NCI-H774 (cell line): ENCODE measurements around the gene EPHB1.
"Not testable (repeated sequence)": the region's sequence is repeated elsewhere in the genome, so short reads cannot be mapped to it uniquely, and the experiment has no call there.

Experiments
- DNase-seq: peaks from one replicate; lab custom pipeline; 2025; lab: John Stamatoyannopoulos, UW

Gene EPHB1

GRCh38 chr3:134955874-134956273 lies 160.8 kb downstream of the EPHB1 start:
- no peak for DNase-seq

- DNase-seq, result no peak
Measured at GRCh38 chr3:134956395-134956794, 161.3 kb downstream of the EPHB1 start.

GRCh38 chr3:134956844-134957243 lies 161.8 kb downstream of the EPHB1 start:
- DNase-seq, result no peak

GRCh38 chr3:134959516-134959915 lies 164.5 kb downstream of the EPHB1 start:
- DNase-seq, result no peak

- no peak for DNase-seq
Measured at GRCh38 chr3:134964226-134964625, 169.2 kb downstream of the EPHB1 start.

- DNase-seq, result peak; percentile 72
Measured at GRCh38 chr3:134965865-134966481, 170.9 kb downstream of the EPHB1 start.

GRCh38 chr3:134970895-134971294 lies 175.8 kb downstream of the EPHB1 start:
- no peak for DNase-seq

- DNase-seq, result no peak
Measured at GRCh38 chr3:134971306-134971705, 176.2 kb downstream of the EPHB1 start.

GRCh38 chr3:134971907-134972306 lies 176.8 kb downstream of the EPHB1 start:
- DNase-seq, result not testable (repeated sequence)

- no peak for DNase-seq
Measured at GRCh38 chr3:134972836-134973455, 177.9 kb downstream of the EPHB1 start.

- no peak for DNase-seq
Measured at GRCh38 chr3:134974624-134975023, 179.6 kb downstream of the EPHB1 start.

- DNase-seq, result no peak
Measured at GRCh38 chr3:134976948-134977347, 181.9 kb downstream of the EPHB1 start.

- DNase-seq, result no peak
Measured at GRCh38 chr3:134978658-134979057, 183.6 kb downstream of the EPHB1 start.

- no peak for DNase-seq
Measured at GRCh38 chr3:134985864-134986715, 191.0 kb downstream of the EPHB1 start.

GRCh38 chr3:134988666-134989065 lies 193.6 kb downstream of the EPHB1 start:
- no peak for DNase-seq

- DNase-seq, result no peak
Measured at GRCh38 chr3:134991003-134991402, 195.9 kb downstream of the EPHB1 start.

- no peak for DNase-seq
Measured at GRCh38 chr3:134991472-134992010, 196.5 kb downstream of the EPHB1 start.

GRCh38 chr3:134992180-134992579 lies 197.1 kb downstream of the EPHB1 start:
- DNase-seq, result no peak

- no peak for DNase-seq
Measured at GRCh38 chr3:134992586-134992985, 197.5 kb downstream of the EPHB1 start.

GRCh38 chr3:134993011-134993410 lies 198.0 kb downstream of the EPHB1 start:
- no peak for DNase-seq

GRCh38 chr3:134998158-134998557 lies 203.1 kb downstream of the EPHB1 start:
- no peak for DNase-seq

- DNase-seq, result no peak
Measured at GRCh38 chr3:134998855-134999254, 203.8 kb downstream of the EPHB1 start.

GRCh38 chr3:135000465-135000864 lies 205.4 kb downstream of the EPHB1 start:
- DNase-seq, result peak; percentile 79
